Measurements from ENCODE around the gene SNX9. TPM values are rescaled to one million over a fixed set of nuclear protein-coding genes. Genes with fewer than 3 reads are reported as not detected.

SNX9 gene
- polyA plus RNA-seq, 2 of the 4 experiments (the other 2 are of a cell fraction), result 13.9 to 29.8 TPM

DNA sequence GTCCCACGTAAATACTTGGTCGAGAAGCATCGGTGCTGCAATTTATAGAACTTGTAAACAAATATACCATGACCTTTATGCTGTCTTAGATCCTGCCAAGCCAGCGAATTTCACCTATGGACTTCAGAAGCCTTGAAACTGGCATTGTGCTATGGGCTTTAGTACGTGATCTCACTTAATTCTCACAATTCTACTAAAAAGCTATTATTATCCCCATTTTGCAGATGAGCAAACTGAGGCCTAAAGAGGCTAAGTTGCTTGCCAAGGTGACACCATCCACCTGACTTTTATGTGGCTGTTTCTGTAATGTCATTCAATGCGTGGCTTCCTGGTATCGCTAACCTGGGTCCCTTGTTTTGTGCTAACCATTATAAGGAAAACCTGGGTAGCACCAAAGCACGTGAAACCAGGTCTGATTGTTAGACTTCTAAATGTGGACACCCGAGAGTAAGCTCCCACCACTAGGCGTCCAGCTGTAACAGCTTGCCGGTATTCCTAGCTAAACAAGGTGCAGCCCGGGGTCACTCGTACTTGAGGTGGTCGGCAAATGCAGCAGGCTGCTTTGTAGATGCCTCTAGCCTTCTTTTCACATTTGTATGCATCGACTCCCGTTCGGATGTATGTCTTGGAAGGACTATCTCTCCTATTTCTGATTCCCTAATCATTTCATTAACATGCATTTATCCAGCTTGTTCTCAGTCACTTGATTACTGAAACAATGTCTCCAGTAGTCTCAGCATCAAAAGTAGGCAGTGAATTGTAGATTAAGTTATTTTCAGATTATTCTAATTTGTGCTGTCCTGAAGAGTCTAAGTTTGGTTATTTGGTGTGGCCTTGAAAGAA is 159.7 kb downstream of the SNX9 start:
- peak overlapping the region; percentile 96 for H3K4me2 ChIP-seq
- POLR2A ChIA-PET, result interaction anchor here (0.7 to 1.2 kb wide), 2 partner anchors 43 to 58 kb away, joined by 3 to 4 read pairs; no protein-coding TSS in a partner anchor
- H3K4me3 ChIP-seq, result peak overlapping the region; percentile 89
- no peaks in the 10 kb centered on the region for H3K9me3 ChIP-seq
- H3K27ac ChIP-seq, result peak overlapping the region; percentile 89 to 97
- DNase-seq (ENCODE audit: low read depth in 1 of 2, low spot score in 1 of 2) (peak; percentile 54 to 69), FAIRE-seq (no peak), ATAC-seq (peak; percentile 37 to 51; a peak in 3 of 6 replicates)
- CTCF ChIA-PET, result interaction anchor here (0.6 to 4.6 kb wide), 17 partner anchors 11 to 136 kb away, joined by 3 to 26 read pairs (median 6); no protein-coding TSS in a partner anchor
- peaks cover 48% of the 10 kb centered on the region for H3K4me1 ChIP-seq
- under 1% methylated on average over 16 of the region's 17 CpGs for WGBS (ENCODE audit: missing lambda C conversion rate)
- TF ChIP-seq KDM1A (IDR thresholded peaks at IDR 0.05; ENCODE audit: low read depth) (peak; percentile 99), POLR2AphosphoS2 (conservative IDR thresholded peaks at IDR 0.05; ENCODE audit: low read length) (no peak), EHF (CRISPR knock-in tag; IDR thresholded peaks at IDR 0.05) (no peak), SMC3 (IDR thresholded peaks at IDR 0.05) (peak; percentile 39; the same call in 2 of the 3 replicates), EHMT2 (IDR thresholded peaks at IDR 0.05; ENCODE audit: low read depth) (no peak), HOXA7 (CRISPR knock-in tag; IDR thresholded peaks at IDR 0.05) (no peak), CBX2 (IDR thresholded peaks at IDR 0.05; ENCODE audit: borderline replicate concordance, low read depth) (no peak), FOSB (CRISPR knock-in tag; IDR thresholded peaks at IDR 0.05) (no peak), HEYL (CRISPR knock-in tag; IDR thresholded peaks at IDR 0.05) (no peak), ZSCAN20 (CRISPR knock-in tag; IDR thresholded peaks at IDR 0.05) (no peak), RFX5 (IDR thresholded peaks at IDR 0.05) (no peak), TFCP2L1 (CRISPR knock-in tag; IDR thresholded peaks at IDR 0.05) (no peak), PHF8 (IDR thresholded peaks at IDR 0.05; ENCODE audit: borderline replicate concordance, low read depth) (no peak), NFE2L2 (conservative IDR thresholded peaks at IDR 0.05; ENCODE audit: low read length) (no peak), CHD2 (IDR thresholded peaks at IDR 0.05; ENCODE audit: low read length, partially characterized antibody) (no peak), TP53 (CRISPR knock-in tag; IDR thresholded peaks at IDR 0.05) (no peak; the same call in 1 of the 2 replicates), NR3C1 (IDR thresholded peaks at IDR 0.05) (no peak), ZFP36 (IDR thresholded peaks at IDR 0.05; ENCODE audit: borderline replicate concordance, partially characterized antibody) (no peak), GATA3 (IDR thresholded peaks at IDR 0.05; ENCODE audit: borderline replicate concordance) (no peak), MYC (IDR thresholded peaks at IDR 0.05; ENCODE audit: borderline replicate concordance, low read length) (no peak), BHLHE40 (IDR thresholded peaks at IDR 0.05; ENCODE audit: low read depth, low read length) (no peak)
- TF ChIP-seq, protein P1, sequence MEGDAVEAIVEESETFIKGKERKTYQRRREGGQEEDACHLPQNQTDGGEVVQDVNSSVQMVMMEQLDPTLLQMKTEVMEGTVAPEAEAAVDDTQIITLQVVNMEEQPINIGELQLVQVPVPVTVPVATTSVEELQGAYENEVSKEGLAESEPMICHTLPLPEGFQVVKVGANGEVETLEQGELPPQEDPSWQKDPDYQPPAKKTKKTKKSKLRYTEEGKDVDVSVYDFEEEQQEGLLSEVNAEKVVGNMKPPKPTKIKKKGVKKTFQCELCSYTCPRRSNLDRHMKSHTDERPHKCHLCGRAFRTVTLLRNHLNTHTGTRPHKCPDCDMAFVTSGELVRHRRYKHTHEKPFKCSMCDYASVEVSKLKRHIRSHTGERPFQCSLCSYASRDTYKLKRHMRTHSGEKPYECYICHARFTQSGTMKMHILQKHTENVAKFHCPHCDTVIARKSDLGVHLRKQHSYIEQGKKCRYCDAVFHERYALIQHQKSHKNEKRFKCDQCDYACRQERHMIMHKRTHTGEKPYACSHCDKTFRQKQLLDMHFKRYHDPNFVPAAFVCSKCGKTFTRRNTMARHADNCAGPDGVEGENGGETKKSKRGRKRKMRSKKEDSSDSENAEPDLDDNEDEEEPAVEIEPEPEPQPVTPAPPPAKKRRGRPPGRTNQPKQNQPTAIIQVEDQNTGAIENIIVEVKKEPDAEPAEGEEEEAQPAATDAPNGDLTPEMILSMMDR (IDR thresholded peaks at IDR 0.05), result peak; percentile 32; the same call in 2 of the 3 replicates
- TF ChIP-seq, protein P2, sequence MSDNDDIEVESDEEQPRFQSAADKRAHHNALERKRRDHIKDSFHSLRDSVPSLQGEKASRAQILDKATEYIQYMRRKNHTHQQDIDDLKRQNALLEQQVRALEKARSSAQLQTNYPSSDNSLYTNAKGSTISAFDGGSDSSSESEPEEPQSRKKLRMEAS (IDR thresholded peaks at IDR 0.05), result peak; percentile 57
- TF ChIP-seq, protein P3, sequence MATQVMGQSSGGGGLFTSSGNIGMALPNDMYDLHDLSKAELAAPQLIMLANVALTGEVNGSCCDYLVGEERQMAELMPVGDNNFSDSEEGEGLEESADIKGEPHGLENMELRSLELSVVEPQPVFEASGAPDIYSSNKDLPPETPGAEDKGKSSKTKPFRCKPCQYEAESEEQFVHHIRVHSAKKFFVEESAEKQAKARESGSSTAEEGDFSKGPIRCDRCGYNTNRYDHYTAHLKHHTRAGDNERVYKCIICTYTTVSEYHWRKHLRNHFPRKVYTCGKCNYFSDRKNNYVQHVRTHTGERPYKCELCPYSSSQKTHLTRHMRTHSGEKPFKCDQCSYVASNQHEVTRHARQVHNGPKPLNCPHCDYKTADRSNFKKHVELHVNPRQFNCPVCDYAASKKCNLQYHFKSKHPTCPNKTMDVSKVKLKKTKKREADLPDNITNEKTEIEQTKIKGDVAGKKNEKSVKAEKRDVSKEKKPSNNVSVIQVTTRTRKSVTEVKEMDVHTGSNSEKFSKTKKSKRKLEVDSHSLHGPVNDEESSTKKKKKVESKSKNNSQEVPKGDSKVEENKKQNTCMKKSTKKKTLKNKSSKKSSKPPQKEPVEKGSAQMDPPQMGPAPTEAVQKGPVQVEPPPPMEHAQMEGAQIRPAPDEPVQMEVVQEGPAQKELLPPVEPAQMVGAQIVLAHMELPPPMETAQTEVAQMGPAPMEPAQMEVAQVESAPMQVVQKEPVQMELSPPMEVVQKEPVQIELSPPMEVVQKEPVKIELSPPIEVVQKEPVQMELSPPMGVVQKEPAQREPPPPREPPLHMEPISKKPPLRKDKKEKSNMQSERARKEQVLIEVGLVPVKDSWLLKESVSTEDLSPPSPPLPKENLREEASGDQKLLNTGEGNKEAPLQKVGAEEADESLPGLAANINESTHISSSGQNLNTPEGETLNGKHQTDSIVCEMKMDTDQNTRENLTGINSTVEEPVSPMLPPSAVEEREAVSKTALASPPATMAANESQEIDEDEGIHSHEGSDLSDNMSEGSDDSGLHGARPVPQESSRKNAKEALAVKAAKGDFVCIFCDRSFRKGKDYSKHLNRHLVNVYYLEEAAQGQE (IDR thresholded peaks at IDR 0.05), result no peak
- TF ChIP-seq, protein P4, sequence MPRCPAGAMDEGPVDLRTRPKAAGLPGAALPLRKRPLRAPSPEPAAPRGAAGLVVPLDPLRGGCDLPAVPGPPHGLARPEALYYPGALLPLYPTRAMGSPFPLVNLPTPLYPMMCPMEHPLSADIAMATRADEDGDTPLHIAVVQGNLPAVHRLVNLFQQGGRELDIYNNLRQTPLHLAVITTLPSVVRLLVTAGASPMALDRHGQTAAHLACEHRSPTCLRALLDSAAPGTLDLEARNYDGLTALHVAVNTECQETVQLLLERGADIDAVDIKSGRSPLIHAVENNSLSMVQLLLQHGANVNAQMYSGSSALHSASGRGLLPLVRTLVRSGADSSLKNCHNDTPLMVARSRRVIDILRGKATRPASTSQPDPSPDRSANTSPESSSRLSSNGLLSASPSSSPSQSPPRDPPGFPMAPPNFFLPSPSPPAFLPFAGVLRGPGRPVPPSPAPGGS (IDR thresholded peaks at IDR 0.05), result no peak
- TF ChIP-seq, protein P5, sequence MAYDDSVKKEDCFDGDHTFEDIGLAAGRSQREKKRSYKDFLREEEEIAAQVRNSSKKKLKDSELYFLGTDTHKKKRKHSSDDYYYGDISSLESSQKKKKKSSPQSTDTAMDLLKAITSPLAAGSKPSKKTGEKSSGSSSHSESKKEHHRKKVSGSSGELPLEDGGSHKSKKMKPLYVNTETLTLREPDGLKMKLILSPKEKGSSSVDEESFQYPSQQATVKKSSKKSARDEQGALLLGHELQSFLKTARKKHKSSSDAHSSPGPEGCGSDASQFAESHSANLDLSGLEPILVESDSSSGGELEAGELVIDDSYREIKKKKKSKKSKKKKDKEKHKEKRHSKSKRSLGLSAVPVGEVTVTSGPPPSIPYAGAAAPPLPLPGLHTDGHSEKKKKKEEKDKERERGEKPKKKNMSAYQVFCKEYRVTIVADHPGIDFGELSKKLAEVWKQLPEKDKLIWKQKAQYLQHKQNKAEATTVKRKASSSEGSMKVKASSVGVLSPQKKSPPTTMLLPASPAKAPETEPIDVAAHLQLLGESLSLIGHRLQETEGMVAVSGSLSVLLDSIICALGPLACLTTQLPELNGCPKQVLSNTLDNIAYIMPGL (CRISPR knock-in tag; IDR thresholded peaks at IDR 0.05; ENCODE audit: borderline replicate concordance), result no peak
- TF ChIP-seq, protein P6, sequence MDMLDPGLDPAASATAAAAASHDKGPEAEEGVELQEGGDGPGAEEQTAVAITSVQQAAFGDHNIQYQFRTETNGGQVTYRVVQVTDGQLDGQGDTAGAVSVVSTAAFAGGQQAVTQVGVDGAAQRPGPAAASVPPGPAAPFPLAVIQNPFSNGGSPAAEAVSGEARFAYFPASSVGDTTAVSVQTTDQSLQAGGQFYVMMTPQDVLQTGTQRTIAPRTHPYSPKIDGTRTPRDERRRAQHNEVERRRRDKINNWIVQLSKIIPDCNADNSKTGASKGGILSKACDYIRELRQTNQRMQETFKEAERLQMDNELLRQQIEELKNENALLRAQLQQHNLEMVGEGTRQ (IDR thresholded peaks at IDR 0.05), result no peak
- TF ChIP-seq, protein P7, sequence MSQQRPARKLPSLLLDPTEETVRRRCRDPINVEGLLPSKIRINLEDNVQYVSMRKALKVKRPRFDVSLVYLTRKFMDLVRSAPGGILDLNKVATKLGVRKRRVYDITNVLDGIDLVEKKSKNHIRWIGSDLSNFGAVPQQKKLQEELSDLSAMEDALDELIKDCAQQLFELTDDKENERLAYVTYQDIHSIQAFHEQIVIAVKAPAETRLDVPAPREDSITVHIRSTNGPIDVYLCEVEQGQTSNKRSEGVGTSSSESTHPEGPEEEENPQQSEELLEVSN (IDR thresholded peaks at IDR 0.05; ENCODE audit: borderline replicate concordance, low read depth), result no peak

All from A549 (cell line).